ENCODE data around the gene TTC21B.
"Not testable (repeated sequence)": the region's sequence is repeated elsewhere in the genome, so short reads cannot be mapped to it uniquely, and the experiment has no call there.

The TTC21B gene

GRCh38 chr2:165953655-165954606 lies at the start of gene TTC21B:
TSS of gene TTC21B (minus strand) at chr2:165953776. CDS start at chr2:165953705, 71 bp downstream.
- peak within 1 kb of the TSS; percentile 70 for H3K4me3 ChIP-seq (ENCODE audit: low read depth, low read length)
- TF ChIP-seq CTCF (IDR thresholded peaks at IDR 0.05; ENCODE audit: borderline replicate concordance, insufficient read depth, low read depth, low read length), result peak; percentile 62

- no peak for TF ChIP-seq CTCF (IDR thresholded peaks at IDR 0.05; ENCODE audit: borderline replicate concordance, insufficient read depth, low read depth, low read length)
- H3K4me3 ChIP-seq (ENCODE audit: low read depth, low read length), result no peak overlapping the region
Observed at GRCh38 chr2:166000401-166000800, 46.8 kb upstream of the TTC21B start.

GRCh38 chr2:165990846-165991245 lies 37.3 kb upstream of the TTC21B start:
- TF ChIP-seq CTCF (IDR thresholded peaks at IDR 0.05; ENCODE audit: borderline replicate concordance, insufficient read depth, low read depth, low read length), result no peak
- no peak overlapping the region for H3K4me3 ChIP-seq (ENCODE audit: low read depth, low read length)

GRCh38 chr2:165989851-165990250 lies 36.3 kb upstream of the TTC21B start:
- no peak for TF ChIP-seq CTCF (IDR thresholded peaks at IDR 0.05; ENCODE audit: borderline replicate concordance, insufficient read depth, low read depth, low read length)
- H3K4me3 ChIP-seq (ENCODE audit: low read depth, low read length), result no peak overlapping the region

GRCh38 chr2:165985120-165985519 lies 31.5 kb upstream of the TTC21B start:
- no peak for TF ChIP-seq CTCF (IDR thresholded peaks at IDR 0.05; ENCODE audit: borderline replicate concordance, insufficient read depth, low read depth, low read length)
- H3K4me3 ChIP-seq (ENCODE audit: low read depth, low read length), result no peak overlapping the region

GRCh38 chr2:165972161-165972560 lies 18.6 kb upstream of the TTC21B start:
- not testable (repeated sequence) for H3K4me3 ChIP-seq (ENCODE audit: low read depth, low read length)

- H3K4me3 ChIP-seq (ENCODE audit: low read depth, low read length), result no peak overlapping the region
- TF ChIP-seq CTCF (IDR thresholded peaks at IDR 0.05; ENCODE audit: borderline replicate concordance, insufficient read depth, low read depth, low read length), result no peak
Observed at GRCh38 chr2:165970663-165971062, 17.1 kb upstream of the TTC21B start.
